Measurements from ENCODE around the gene CNNM1. TPM values are rescaled to one million over a fixed set of nuclear protein-coding genes. Genes with fewer than 3 reads are reported as not detected.

Gene CNNM1
- total RNA-seq, 4 donors from 2014 or later, result 2.3 to 4.4 (median 4.2) TPM

DNA sequence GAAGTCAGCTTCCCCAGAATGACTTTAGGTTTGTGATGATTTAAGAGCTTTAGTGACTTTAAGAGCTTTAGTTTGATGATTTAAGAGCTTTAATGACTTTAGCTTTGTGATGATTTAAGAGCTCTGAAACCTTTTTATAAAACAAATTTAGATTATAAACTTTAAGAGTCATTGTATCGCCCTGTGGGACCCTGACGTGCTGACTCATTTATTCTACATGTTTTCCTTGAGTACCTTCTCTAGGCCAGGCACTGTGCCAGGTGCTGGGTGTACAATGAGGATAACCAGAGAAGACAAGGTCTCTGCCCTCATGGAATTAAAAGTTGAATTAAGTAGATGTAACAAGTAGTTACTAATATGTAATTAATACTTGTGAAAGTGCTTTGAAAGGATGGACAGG, 45.4 kb downstream of the CNNM1 start:
- Histone ChIP-seq H3K27me3 (no peaks in the 10 kb centered on the region), H3K36me3 (no peaks in the 10 kb centered on the region), H3K9me3 (no peaks in the 10 kb centered on the region), H3K4me1 (no peaks in the 10 kb centered on the region), H3K27ac (no peak overlapping the region), H3K4me3 (no peak overlapping the region)
- TF ChIP-seq POLR2AphosphoS5 (IDR thresholded peaks at IDR 0.05) (no peak), EP300 (IDR thresholded peaks at IDR 0.05) (no peak), CTCF (IDR thresholded peaks at IDR 0.05) (no peak), POLR2A (IDR thresholded peaks at IDR 0.05) (no peak)
- DNase-seq (ENCODE audit: low spot score in 2 of 2), result no peak
- 70% methylated on average over 2 of the region's 2 CpGs for WGBS

GRCh38 chr10:99374972-99375371, 45.8 kb downstream of the CNNM1 start:
- H3K36me3 ChIP-seq, result no peaks in the 10 kb centered on the region
- H3K9me3 ChIP-seq, result no peaks in the 10 kb centered on the region
- DNase-seq (ENCODE audit: low spot score in 2 of 2), result no peak
- H3K4me1 ChIP-seq, result no peaks in the 10 kb centered on the region
- TF ChIP-seq CTCF (IDR thresholded peaks at IDR 0.05) (no peak), EP300 (IDR thresholded peaks at IDR 0.05) (no peak), POLR2AphosphoS5 (IDR thresholded peaks at IDR 0.05) (no peak), POLR2A (IDR thresholded peaks at IDR 0.05) (no peak)
- 76% methylated on average over 3 of the region's 3 CpGs for WGBS
- H3K27me3 ChIP-seq, result no peaks in the 10 kb centered on the region
- H3K27ac ChIP-seq, result no peak overlapping the region
- H3K4me3 ChIP-seq, result no peak overlapping the region

- H3K36me3 ChIP-seq, result no peaks in the 10 kb centered on the region
- no peak for TF ChIP-seq EP300 (IDR thresholded peaks at IDR 0.05)
- TF ChIP-seq POLR2A (IDR thresholded peaks at IDR 0.05), result no peak
- TF ChIP-seq CTCF (IDR thresholded peaks at IDR 0.05), result no peak
- no peak for TF ChIP-seq POLR2AphosphoS5 (IDR thresholded peaks at IDR 0.05)
- no peak overlapping the region for H3K27ac ChIP-seq
- no peaks in the 10 kb centered on the region for H3K27me3 ChIP-seq
- H3K9me3 ChIP-seq, result no peaks in the 10 kb centered on the region
- H3K4me1 ChIP-seq, result no peaks in the 10 kb centered on the region
- H3K4me3 ChIP-seq, result no peak overlapping the region
- DNase-seq (ENCODE audit: low spot score in 2 of 2), result no peak
Observed at GRCh38 chr10:99375426-99375825, 46.3 kb downstream of the CNNM1 start.

GRCh38 chr10:99382176-99382575, 53.0 kb downstream of the CNNM1 start:
- no peak for TF ChIP-seq POLR2A (IDR thresholded peaks at IDR 0.05)
- no peak for TF ChIP-seq POLR2AphosphoS5 (IDR thresholded peaks at IDR 0.05)
- no peak for TF ChIP-seq EP300 (IDR thresholded peaks at IDR 0.05)
- TF ChIP-seq CTCF (IDR thresholded peaks at IDR 0.05), result no peak
- Histone ChIP-seq H3K9me3 (no peaks in the 10 kb centered on the region), H3K27me3 (no peaks in the 10 kb centered on the region), H3K4me1 (no peaks in the 10 kb centered on the region), H3K27ac (no peak overlapping the region), H3K36me3 (no peaks in the 10 kb centered on the region), H3K4me3 (no peak overlapping the region)
- WGBS, result 83% methylated on average over 1 of the region's 1 CpG
- DNase-seq (ENCODE audit: low spot score in 2 of 2), result no peak

DNA sequence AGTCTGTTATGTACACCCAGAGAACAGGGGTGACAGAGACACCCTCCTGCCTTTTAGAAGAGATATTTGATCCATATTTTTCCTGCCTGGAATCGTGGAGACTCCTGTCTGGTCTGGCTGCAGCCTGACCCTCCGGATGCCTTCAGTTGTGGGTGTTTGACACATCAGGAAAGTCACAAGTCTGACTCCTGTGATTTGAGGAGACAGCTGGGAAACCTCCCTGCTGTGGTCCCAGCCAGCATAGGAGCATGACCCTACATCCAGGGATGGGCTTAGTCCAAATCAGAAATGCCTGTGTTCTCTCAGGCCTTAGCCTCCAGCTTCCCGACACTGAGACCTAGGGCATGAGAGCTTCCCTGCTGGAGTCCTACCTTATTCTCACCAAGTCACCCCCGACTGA, 57.9 kb downstream of the CNNM1 start:
- Histone ChIP-seq H3K4me3 (no peak overlapping the region), H3K9me3 (no peaks in the 10 kb centered on the region), H3K27me3 (no peaks in the 10 kb centered on the region), H3K36me3 (no peaks in the 10 kb centered on the region), H3K27ac (no peak overlapping the region), H3K4me1 (no peaks in the 10 kb centered on the region)
- no peak for DNase-seq (ENCODE audit: low spot score in 2 of 2)
- 82% methylated on average over 4 of the region's 4 CpGs for WGBS
- TF ChIP-seq POLR2A (IDR thresholded peaks at IDR 0.05), result no peak
- TF ChIP-seq POLR2AphosphoS5 (IDR thresholded peaks at IDR 0.05), result no peak
- TF ChIP-seq EP300 (IDR thresholded peaks at IDR 0.05), result no peak
- TF ChIP-seq CTCF (IDR thresholded peaks at IDR 0.05), result no peak

All from suprapubic skin (tissue), 4 donors.